ENCODE measurements around the gene ACTG1. TPM values are rescaled to one million over a fixed set of nuclear protein-coding genes. Genes with fewer than 3 reads are reported as not detected.

ACTG1 gene
- total and polyA plus RNA-seq, 2 of the 13 experiments (the other 11 are each of a cell fraction or from before 2014, with no cell fraction given), result 973 to 1,138 TPM

- no peak for TF ChIP-seq ZNF407 (CRISPR knock-in tag; IDR thresholded peaks at IDR 0.05; ENCODE audit: not compliant biosample characterization)
- TF ChIP-seq ZNF24 (IDR thresholded peaks at IDR 0.05), result no peak
- TF ChIP-seq ZBTB7B (CRISPR knock-in tag; IDR thresholded peaks at IDR 0.05), result no peak
- TF ChIP-seq CCDC6 (CRISPR knock-in tag; IDR thresholded peaks at IDR 0.05), result no peak
- no peak for TF ChIP-seq GABPA (IDR thresholded peaks at IDR 0.05; ENCODE audit: low read depth, low read length)
- no peak for TF ChIP-seq GABPA (CRISPR knock-in tag; IDR thresholded peaks at IDR 0.05; ENCODE audit: low read depth)
- no peak for TF ChIP-seq ZNF331 (CRISPR knock-in tag; IDR thresholded peaks at IDR 0.05)
- TF ChIP-seq SAFB2 (CRISPR knock-in tag; IDR thresholded peaks at IDR 0.05; ENCODE audit: borderline replicate concordance, low read depth), result peak; percentile 23
- no peak for TF ChIP-seq RFXAP (CRISPR knock-in tag; IDR thresholded peaks at IDR 0.05; ENCODE audit: borderline replicate concordance)
- no peak for TF ChIP-seq ONECUT2 (CRISPR knock-in tag; IDR thresholded peaks at IDR 0.05)
- no peak for TF ChIP-seq CC2D1A (CRISPR knock-in tag; IDR thresholded peaks at IDR 0.05)
- TF ChIP-seq CENPBD1 (CRISPR knock-in tag; IDR thresholded peaks at IDR 0.05; ENCODE audit: borderline replicate concordance, low read depth), result no peak
- TF ChIP-seq KLF6 (CRISPR knock-in tag; IDR thresholded peaks at IDR 0.05), result no peak; the same call in 1 of the 2 replicates
- TF ChIP-seq DDIT3 (CRISPR knock-in tag; IDR thresholded peaks at IDR 0.05), result no peak
- TF ChIP-seq SP4 (CRISPR knock-in tag; IDR thresholded peaks at IDR 0.05), result no peak
- TF ChIP-seq ZNF691 (CRISPR knock-in tag; IDR thresholded peaks at IDR 0.05; ENCODE audit: borderline replicate concordance, low read depth), result 0 out of 2 replicates have a peak, but pooled peaks have one; percentile 56
- TF ChIP-seq SMAD3 (CRISPR knock-in tag; IDR thresholded peaks at IDR 0.05), result no peak
- 0 out of 2 replicates have a peak, but pooled peaks have one; percentile 10 for TF ChIP-seq BCL3 (CRISPR knock-in tag; IDR thresholded peaks at IDR 0.05)
- TF ChIP-seq ZNF234 (CRISPR knock-in tag; conservative IDR thresholded peaks at IDR 0.05), result no peak
- no peak for TF ChIP-seq NFYB (CRISPR knock-in tag; IDR thresholded peaks at IDR 0.05)
Measured at GRCh38 chr17:81551458-81552243, 39.1 kb upstream of the ACTG1 start (continued).
